DOHH2 (cell line): Measurements from ENCODE around the gene KREMEN1.

Experiments used
- H3F3A ChIP-seq: fragments of 200-600 bp; sonication (generic), shearing (Covaris generic); 2 replicates; pipeline ENCODE4 v1.6.0; 2016; ENCODE audit warnings: antibody characterized with exemption, mild to moderate bottlenecking; ENCODE audit not compliant: control insufficient read depth, insufficient read depth
- H3K27ac ChIP-seq: fragments of 200-600 bp; sonication (generic); 2 replicates; pipeline ENCODE4 v1.5.1; 2014; ENCODE audit warnings: low read depth, mild to moderate bottlenecking, low read length, moderate library complexity
- H3K27me3 ChIP-seq: fragments of 200-600 bp; sonication (generic); 2 replicates; pipeline ENCODE4 v1.6.1; 2014; ENCODE audit warnings: mild to moderate bottlenecking, low read length, mixed read lengths; ENCODE audit not compliant: control insufficient read depth
- H3K36me3 ChIP-seq: fragments of 200-600 bp; sonication (generic); 2 replicates; pipeline ENCODE4 v1.6.1; 2014; ENCODE audit warnings: mild to moderate bottlenecking, low read length, moderate library complexity, mixed read lengths; ENCODE audit not compliant: control insufficient read depth
- H3K4me1 ChIP-seq: fragments of 200-600 bp; sonication (generic); 2 replicates; pipeline ENCODE4 v1.6.1; 2014; ENCODE audit warnings: mild to moderate bottlenecking, low read length, mixed read lengths; ENCODE audit not compliant: control insufficient read depth
- H3K4me2 ChIP-seq: fragments of 200-600 bp; sonication (generic); 2 replicates; pipeline ENCODE4 v1.6.0; 2014; ENCODE audit warnings: mild to moderate bottlenecking, low read length, moderate library complexity
- H3K4me3 ChIP-seq: fragments of 200-600 bp; sonication (generic); 2 replicates; pipeline ENCODE4 v1.5.1; 2014; ENCODE audit warnings: mild to moderate bottlenecking, low read length, mixed read lengths
- H3K79me2 ChIP-seq: fragments of 200-600 bp; sonication (generic); 2 replicates; pipeline ENCODE4 v1.6.1; 2014; ENCODE audit warnings: mild to moderate bottlenecking, low read length, mixed read lengths; ENCODE audit not compliant: control insufficient read depth
- H3K9me2 ChIP-seq: fragments of 200-600 bp; sonication (generic); replicated peaks from 2 replicates; pipeline ENCODE4 v1.6.1; 2014; ENCODE audit warnings: mild to moderate bottlenecking, low read length, mixed read lengths; ENCODE audit not compliant: control insufficient read depth
- H3K9me3 ChIP-seq: fragments of 200-600 bp; sonication (generic); 2 replicates; pipeline ENCODE4 v1.6.1; 2014; ENCODE audit warnings: antibody characterized with exemption, low read length, mixed read lengths; ENCODE audit not compliant: control insufficient read depth, insufficient read depth
- H4K20me1 ChIP-seq: fragments of 200-600 bp; sonication (generic); 2 replicates; pipeline ENCODE4 v1.6.0; 2014; ENCODE audit warnings: low read depth, mild to moderate bottlenecking, antibody characterized with exemption, low read length, moderate library complexity; ENCODE audit not compliant: control insufficient read depth, insufficient read depth
- EZH2phosphoT487 ChIP-seq: fragments of 200-600 bp; sonication (generic); IDR thresholded peaks from 2 replicates; pipeline ENCODE4 v1.6.1; 2017; ENCODE audit warnings: borderline replicate concordance, mild to moderate bottlenecking, antibody characterized with exemption, low read length, moderate library complexity, mixed read lengths
- TF ChIP-seq, protein P1 (sequence below): fragments of 200-600 bp; sonication (generic); IDR thresholded peaks from one replicate; pipeline ENCODE4 v1.5.1; 2014; ENCODE audit warnings: antibody characterized with exemption, mild to moderate bottlenecking, low read depth, low read length; ENCODE audit not compliant: poor library complexity, severe bottlenecking

Gene KREMEN1

DNA sequence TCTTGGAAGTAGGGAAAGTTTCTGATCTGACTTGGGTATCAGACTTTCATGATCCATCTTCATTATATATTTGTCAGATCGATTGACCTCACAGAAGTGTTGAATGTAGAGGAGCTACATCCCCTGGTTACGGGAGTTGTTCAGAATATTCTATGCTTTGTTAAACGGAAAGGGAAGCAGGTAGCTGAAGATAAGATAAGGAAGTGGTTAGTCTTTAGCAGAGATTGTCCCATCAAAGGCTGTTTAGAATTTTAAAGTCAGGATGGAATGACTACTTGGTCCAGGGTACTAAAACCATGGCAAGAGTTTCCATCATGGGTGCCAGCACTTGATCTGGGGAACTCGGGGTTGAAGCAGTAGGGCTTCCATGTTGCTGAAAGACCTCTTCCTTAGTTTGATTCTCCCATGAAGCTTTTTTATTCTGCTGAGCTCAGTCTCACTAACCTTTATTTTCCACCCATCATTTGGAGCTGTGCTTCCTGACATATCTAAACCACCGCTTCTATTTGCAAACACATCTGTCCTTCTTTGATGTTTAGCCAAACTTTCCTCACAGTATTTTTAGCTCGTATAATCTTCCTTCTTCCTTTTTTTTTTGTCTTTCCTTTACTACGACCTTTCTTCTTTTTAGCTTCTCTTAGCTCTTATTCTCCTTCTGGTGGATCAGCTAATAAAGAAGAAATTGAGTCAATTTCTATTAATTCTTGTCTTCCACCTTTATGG, 7.2 kb upstream of the KREMEN1 start:
- peaks cover 33% of the 10 kb centered on the region for H3K27me3 ChIP-seq
- TF ChIP-seq, protein P1, sequence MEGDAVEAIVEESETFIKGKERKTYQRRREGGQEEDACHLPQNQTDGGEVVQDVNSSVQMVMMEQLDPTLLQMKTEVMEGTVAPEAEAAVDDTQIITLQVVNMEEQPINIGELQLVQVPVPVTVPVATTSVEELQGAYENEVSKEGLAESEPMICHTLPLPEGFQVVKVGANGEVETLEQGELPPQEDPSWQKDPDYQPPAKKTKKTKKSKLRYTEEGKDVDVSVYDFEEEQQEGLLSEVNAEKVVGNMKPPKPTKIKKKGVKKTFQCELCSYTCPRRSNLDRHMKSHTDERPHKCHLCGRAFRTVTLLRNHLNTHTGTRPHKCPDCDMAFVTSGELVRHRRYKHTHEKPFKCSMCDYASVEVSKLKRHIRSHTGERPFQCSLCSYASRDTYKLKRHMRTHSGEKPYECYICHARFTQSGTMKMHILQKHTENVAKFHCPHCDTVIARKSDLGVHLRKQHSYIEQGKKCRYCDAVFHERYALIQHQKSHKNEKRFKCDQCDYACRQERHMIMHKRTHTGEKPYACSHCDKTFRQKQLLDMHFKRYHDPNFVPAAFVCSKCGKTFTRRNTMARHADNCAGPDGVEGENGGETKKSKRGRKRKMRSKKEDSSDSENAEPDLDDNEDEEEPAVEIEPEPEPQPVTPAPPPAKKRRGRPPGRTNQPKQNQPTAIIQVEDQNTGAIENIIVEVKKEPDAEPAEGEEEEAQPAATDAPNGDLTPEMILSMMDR = no peak
- TF ChIP-seq EZH2phosphoT487 = no peak
- H3K4me2 ChIP-seq = no peak overlapping the region
- H3F3A ChIP-seq = no peaks in the 10 kb centered on the region
- H3K9me3 ChIP-seq = no peaks in the 10 kb centered on the region
- H3K79me2 ChIP-seq = no peaks in the 10 kb centered on the region
- no peak overlapping the region for H3K4me3 ChIP-seq
- no peaks in the 10 kb centered on the region for H4K20me1 ChIP-seq
- H3K27ac ChIP-seq = no peak overlapping the region
- H3K4me1 ChIP-seq = no peaks in the 10 kb centered on the region
- no peaks in the 10 kb centered on the region for H3K9me2 ChIP-seq
- H3K36me3 ChIP-seq = no peaks in the 10 kb centered on the region

DNA sequence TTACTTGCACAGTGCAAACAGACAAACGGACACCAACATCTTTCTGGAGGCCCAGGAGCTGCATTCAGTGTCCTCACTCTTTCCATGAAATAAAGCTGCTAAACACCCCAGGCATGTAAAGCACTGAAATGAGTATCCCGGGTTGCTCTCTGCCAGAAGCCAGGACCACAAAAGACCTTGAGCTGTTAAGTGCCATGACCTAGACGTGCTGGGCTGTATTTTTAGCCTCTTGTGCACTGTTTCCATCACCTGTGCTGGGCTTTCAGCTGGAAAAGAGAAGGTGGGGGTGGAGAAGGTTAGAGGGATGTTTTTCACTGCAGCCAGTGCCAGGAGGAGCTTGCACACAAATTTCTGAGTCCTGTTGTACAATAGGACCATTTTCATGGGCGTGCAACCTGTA, 3.4 kb upstream of the KREMEN1 start:
- Histone ChIP-seq H3K79me2 (no peaks in the 10 kb centered on the region), H3K27me3 (peaks cover 32% of the 10 kb centered on the region), H3K9me3 (no peaks in the 10 kb centered on the region), H3K27ac (no peak overlapping the region), H3K9me2 (no peaks in the 10 kb centered on the region), H3K36me3 (no peaks in the 10 kb centered on the region), H3F3A (no peaks in the 10 kb centered on the region), H3K4me2 (no peak overlapping the region), H3K4me1 (no peaks in the 10 kb centered on the region), H3K4me3 (no peak overlapping the region), H4K20me1 (no peaks in the 10 kb centered on the region)
- TF ChIP-seq, protein P1 = no peak
- no peak for TF ChIP-seq EZH2phosphoT487

DNA sequence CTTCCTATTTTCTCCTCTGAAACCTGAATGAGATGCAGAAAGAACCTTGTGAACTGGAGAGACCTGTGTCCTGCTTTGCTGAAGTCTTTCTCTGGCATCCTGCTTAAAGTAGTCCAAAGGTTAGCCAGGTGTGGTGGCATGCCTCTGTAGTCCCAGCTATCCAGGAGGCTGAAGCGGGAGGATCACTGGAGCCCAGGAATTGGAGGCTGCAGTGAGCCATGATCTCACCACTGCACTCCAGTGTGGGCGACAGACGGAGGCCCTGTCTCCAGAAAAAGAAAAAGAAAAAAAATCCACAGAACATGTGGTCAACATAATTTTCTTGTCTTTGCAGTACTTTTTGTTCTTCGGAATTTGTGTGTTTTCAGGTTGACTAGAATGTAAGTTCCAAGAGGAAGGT, 2.3 kb upstream of the KREMEN1 start:
- no peak overlapping the region for H3K4me3 ChIP-seq
- TF ChIP-seq, protein P1 = no peak
- no peak for TF ChIP-seq EZH2phosphoT487
- H3K4me1 ChIP-seq = no peaks in the 10 kb centered on the region
- H3K79me2 ChIP-seq = no peaks in the 10 kb centered on the region
- H4K20me1 ChIP-seq = no peaks in the 10 kb centered on the region
- no peak overlapping the region for H3K27ac ChIP-seq
- no peaks in the 10 kb centered on the region for H3K9me2 ChIP-seq
- H3F3A ChIP-seq = no peaks in the 10 kb centered on the region
- no peaks in the 10 kb centered on the region for H3K36me3 ChIP-seq
- H3K27me3 ChIP-seq = peaks cover 32% of the 10 kb centered on the region
- H3K4me2 ChIP-seq = no peak overlapping the region
- H3K9me3 ChIP-seq = no peaks in the 10 kb centered on the region
